OCI-LY1 (cell line): ENCODE data around the gene FRG1.
"Not testable (repeated sequence)": the region's sequence is repeated elsewhere in the genome, so short reads cannot be mapped to it uniquely, and the experiment has no call there.

Experiments used
- EZH2 ChIP-seq: fragments of 200-600 bp; sonication (generic), shearing (Covaris generic); IDR thresholded peaks from 2 replicates; pipeline ENCODE4 v1.8.0; 2017; ENCODE audit warnings: borderline replicate concordance, mixed run types, mild to moderate bottlenecking, antibody characterized with exemption, low read length, moderate library complexity, mixed read lengths
- TF ChIP-seq, protein P1 (sequence below): fragments of 200-600 bp; sonication (generic), shearing (Covaris generic); IDR thresholded peaks from 2 replicates; pipeline ENCODE4 v1.5.1; 2017; ENCODE audit warnings: mild to moderate bottlenecking, antibody characterized with exemption, low read length, moderate library complexity, mixed read lengths

DNA sequence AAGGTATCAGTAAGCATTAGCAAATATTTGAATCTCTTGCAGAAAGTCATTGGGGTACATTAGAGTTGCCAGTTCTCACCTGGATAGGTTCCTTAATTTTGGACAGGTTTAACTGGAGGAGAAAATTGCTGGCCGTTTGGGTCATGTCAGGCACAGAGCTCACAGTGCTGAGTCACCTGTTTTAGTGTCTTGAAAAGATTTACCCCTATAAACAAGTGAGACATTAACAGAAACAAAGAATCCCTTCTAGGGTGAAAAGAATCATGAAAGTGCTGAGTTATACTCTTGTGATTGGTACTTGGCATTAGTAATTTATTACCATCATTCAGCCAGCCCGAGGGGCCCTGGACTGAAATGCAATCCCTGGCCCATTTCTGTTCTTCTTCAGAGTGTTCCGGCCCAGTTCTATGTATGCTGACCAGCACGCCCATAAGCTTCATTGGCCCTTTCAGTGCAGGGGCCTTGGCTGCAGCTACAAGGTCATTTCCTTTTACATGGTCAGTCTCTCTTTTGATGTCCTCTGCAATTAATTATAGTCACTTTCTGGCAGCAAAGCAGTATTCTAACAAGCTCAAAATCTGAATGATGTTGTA, 45.1 kb downstream of the FRG1 start:
- TF ChIP-seq, protein P1, sequence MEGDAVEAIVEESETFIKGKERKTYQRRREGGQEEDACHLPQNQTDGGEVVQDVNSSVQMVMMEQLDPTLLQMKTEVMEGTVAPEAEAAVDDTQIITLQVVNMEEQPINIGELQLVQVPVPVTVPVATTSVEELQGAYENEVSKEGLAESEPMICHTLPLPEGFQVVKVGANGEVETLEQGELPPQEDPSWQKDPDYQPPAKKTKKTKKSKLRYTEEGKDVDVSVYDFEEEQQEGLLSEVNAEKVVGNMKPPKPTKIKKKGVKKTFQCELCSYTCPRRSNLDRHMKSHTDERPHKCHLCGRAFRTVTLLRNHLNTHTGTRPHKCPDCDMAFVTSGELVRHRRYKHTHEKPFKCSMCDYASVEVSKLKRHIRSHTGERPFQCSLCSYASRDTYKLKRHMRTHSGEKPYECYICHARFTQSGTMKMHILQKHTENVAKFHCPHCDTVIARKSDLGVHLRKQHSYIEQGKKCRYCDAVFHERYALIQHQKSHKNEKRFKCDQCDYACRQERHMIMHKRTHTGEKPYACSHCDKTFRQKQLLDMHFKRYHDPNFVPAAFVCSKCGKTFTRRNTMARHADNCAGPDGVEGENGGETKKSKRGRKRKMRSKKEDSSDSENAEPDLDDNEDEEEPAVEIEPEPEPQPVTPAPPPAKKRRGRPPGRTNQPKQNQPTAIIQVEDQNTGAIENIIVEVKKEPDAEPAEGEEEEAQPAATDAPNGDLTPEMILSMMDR = not testable (repeated sequence)
- not testable (repeated sequence) for TF ChIP-seq EZH2
